ENCODE data around the gene PRPS1. TPM values are rescaled to one million over a fixed set of nuclear protein-coding genes. Genes with fewer than 3 reads are reported as not detected.

Gene PRPS1
- total RNA-seq, 1 experiment from 2014 or later, result 90.5 TPM

DNA sequence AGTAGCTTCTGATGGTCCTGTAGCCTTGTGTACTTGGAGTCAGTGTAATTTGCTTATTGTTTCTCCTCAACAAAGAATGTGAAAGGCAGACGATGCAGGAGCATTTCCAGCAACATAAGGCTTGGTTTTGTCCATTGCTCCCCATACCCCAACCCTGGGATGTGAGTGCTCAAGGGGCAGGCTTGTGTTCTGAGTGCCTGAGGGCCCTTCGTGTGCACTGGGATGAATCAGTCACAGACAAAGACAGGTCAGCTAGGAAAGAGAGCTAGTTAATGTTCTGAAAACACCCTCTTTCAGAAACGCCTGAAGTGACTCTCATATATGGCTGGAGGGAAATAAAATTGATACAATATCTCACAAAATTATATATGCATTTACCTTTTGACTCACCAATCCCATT lies 59.1 kb downstream of the PRPS1 start:
- Histone ChIP-seq H3K4me1 (ENCODE audit: insufficient read depth, low read length) (no peaks in the 10 kb centered on the region), H4K5ac (ENCODE audit: insufficient read length, low read depth, low read length) (no peak overlapping the region), H3K27me3 (ENCODE audit: insufficient read depth, low read length) (no peaks in the 10 kb centered on the region), H2BK120ac (ENCODE audit: low read depth, low read length, poor library complexity, severe bottlenecking) (no peak overlapping the region), H2AFZ (ENCODE audit: low read length) (no peak overlapping the region), H3K9ac (ENCODE audit: extremely low read depth, insufficient read length, low read length) (no peak overlapping the region), H3K79me2 (ENCODE audit: insufficient read depth, low read length) (no peaks in the 10 kb centered on the region), H3K23me2 (ENCODE audit: insufficient read length, low read depth, low read length, poor library complexity, severe bottlenecking) (no peaks in the 10 kb centered on the region), H4K8ac (replicated peaks; ENCODE audit: insufficient read length, low read depth, low read length) (no peak overlapping the region), H2AK5ac (ENCODE audit: insufficient read length, low read length) (no peak overlapping the region), H2BK15ac (ENCODE audit: low read depth, low read length) (no peak overlapping the region), H3K56ac (ENCODE audit: insufficient read length, low read depth, low read length) (no peak overlapping the region), H3K9me3 (ENCODE audit: control insufficient read depth, low read depth, low read length) (no peaks in the 10 kb centered on the region), H4K91ac (ENCODE audit: insufficient read length, low read depth, low read length) (no peak overlapping the region), H2BK12ac (ENCODE audit: insufficient read length, low read depth, low read length) (no peak overlapping the region), H4K20me1 (ENCODE audit: control insufficient read depth, insufficient read depth, insufficient read length) (no peaks in the 10 kb centered on the region), H3K4ac (ENCODE audit: low read depth, low read length) (no peak overlapping the region), H3K4me2 (ENCODE audit: insufficient read depth, insufficient read length, low read length) (no peak overlapping the region), H3K18ac (ENCODE audit: insufficient read length, low read depth, low read length) (no peak overlapping the region), H3K23ac (ENCODE audit: insufficient read length, low read depth, low read length) (no peak overlapping the region), H2BK5ac (ENCODE audit: insufficient read length, low read length) (no peak overlapping the region), H3T11ph (ENCODE audit: low read length) (no peak overlapping the region), H2BK20ac (ENCODE audit: low read depth, low read length, poor library complexity, severe bottlenecking) (no peak overlapping the region), H3K79me1 (ENCODE audit: insufficient read depth, low read depth, low read length, poor library complexity, severe bottlenecking) (no peaks in the 10 kb centered on the region), H3K27ac (ENCODE audit: insufficient read length, low read depth, low read length) (no peak overlapping the region), H3K14ac (ENCODE audit: insufficient read depth, low read length) (no peak overlapping the region)
- Mint-ChIP-seq H3K27ac (no peak overlapping the region), H3K4me1 (no peaks in the 10 kb centered on the region), H3K36me3 (ENCODE audit: insufficient read depth in 1 of 3, low read depth in 3 of 3) (no peaks in the 10 kb centered on the region; a peak in 1 of 7 replicates), H3K9me3 (peaks cover 0 to 36% of the 10 kb centered on the region in 2 experiments; a peak in 2 of 5 replicates), H3K27me3 (ENCODE audit: low read depth) (no peaks in the 10 kb centered on the region; the same call in 1 of the 2 replicates), H3K4me3 (no peak overlapping the region)
- no peak for DNase-seq
- TF ChIP-seq, protein P1, sequence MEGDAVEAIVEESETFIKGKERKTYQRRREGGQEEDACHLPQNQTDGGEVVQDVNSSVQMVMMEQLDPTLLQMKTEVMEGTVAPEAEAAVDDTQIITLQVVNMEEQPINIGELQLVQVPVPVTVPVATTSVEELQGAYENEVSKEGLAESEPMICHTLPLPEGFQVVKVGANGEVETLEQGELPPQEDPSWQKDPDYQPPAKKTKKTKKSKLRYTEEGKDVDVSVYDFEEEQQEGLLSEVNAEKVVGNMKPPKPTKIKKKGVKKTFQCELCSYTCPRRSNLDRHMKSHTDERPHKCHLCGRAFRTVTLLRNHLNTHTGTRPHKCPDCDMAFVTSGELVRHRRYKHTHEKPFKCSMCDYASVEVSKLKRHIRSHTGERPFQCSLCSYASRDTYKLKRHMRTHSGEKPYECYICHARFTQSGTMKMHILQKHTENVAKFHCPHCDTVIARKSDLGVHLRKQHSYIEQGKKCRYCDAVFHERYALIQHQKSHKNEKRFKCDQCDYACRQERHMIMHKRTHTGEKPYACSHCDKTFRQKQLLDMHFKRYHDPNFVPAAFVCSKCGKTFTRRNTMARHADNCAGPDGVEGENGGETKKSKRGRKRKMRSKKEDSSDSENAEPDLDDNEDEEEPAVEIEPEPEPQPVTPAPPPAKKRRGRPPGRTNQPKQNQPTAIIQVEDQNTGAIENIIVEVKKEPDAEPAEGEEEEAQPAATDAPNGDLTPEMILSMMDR (conservative IDR thresholded peaks at IDR 0.05), result no peak
- no CpG with 5 or more reads among the region's 3 CpGs for WGBS (ENCODE audit: extremely low coverage, insufficient read length, low lambda C conversion rate)

Data from H9 (cell line).